HL-60 (cell line): Measurements from ENCODE around the gene SOD1.
"Not testable (repeated sequence)": the region's sequence is repeated elsewhere in the genome, so short reads cannot be mapped to it uniquely, and the experiment has no call there.

Source experiments
- DNase-seq, 2 experiments: peaks; one replicate each; pipeline ENCODE4 v3.0.0-alpha.2; 2010 to 2020; ENCODE audit warnings: low read depth in 1 of 2, low spot score in 1 of 2
- H3K27ac ChIP-seq: fragments of 250-450 bp; sonication (Bioruptor Pico); replicated peaks from 2 replicates; pipeline ENCODE4 v1.5.1; 2020; ENCODE audit warnings: mild to moderate bottlenecking, moderate library complexity
- H3K27me3 ChIP-seq: fragments of 250-450 bp; sonication (Bioruptor Pico); 2 replicates; pipeline ENCODE4 v1.5.1; 2021; ENCODE audit warnings: mild to moderate bottlenecking, moderate library complexity; ENCODE audit not compliant: insufficient read depth, poor library complexity, severe bottlenecking
- H3K4me3 ChIP-seq: replicated peaks from 2 replicates; pipeline ENCODE4 v1.5.1; 2011; ENCODE audit warnings: mild to moderate bottlenecking, control low read depth, low read length; ENCODE audit not compliant: insufficient read depth
- GABPA ChIP-seq: IDR thresholded peaks from 2 replicates; pipeline ENCODE4 v1.6.1; 2012; ENCODE audit warnings: low read depth
- POLR2AphosphoS5 ChIP-seq: IDR thresholded peaks from 2 replicates; pipeline ENCODE4 v1.6.1; 2012; ENCODE audit warnings: low read depth
- REST ChIP-seq: IDR thresholded peaks from 2 replicates; pipeline ENCODE4 v1.6.1; 2012; ENCODE audit warnings: low read depth; ENCODE audit not compliant: insufficient replicate concordance
- SPI1 ChIP-seq: IDR thresholded peaks from 2 replicates; pipeline ENCODE4 v1.6.1; 2012; ENCODE audit warnings: low read depth, mild to moderate bottlenecking, borderline replicate concordance
- TF ChIP-seq, protein P1 (sequence below): IDR thresholded peaks from one replicate; pipeline ENCODE4 v1.5.1; 2011; ENCODE audit warnings: low read length, control low read depth, inconsistent platforms; ENCODE audit not compliant: insufficient read depth

The SOD1 gene

DNA sequence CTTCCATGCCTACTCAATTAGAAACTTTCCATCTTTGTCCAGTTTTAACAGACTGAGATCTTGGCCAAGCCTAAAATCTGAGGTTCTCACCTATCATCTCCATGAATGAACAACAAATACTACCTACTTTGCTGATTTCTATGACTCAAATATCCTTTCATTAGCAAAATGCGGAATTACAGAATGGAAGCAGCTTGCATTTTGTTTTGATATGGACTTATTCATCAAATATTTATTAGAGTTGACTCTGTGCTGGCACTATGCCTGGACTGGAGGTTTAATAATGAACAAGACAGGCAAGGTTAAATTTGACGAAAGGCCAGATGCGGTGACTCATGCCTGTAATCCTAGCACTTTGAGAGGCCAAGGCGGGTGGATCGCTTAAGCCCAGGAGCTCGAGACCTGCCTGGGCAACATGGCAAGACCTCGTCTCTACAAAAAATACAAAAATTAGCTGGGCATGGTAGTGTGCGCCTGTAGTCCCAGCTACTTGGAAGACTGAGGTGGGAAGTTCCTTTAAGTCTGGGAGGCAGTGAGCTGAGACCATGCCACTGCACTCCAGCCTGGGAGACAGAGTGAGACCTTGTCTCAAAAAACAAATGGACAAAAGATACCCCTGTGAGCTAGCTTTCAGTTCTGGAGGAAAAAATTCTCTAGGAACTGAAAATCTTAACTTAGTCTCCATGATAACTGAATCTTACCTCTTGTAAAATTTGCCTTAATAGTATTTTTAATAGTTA, 29.4 kb upstream of the SOD1 start:
- Histone ChIP-seq H3K27me3 (no peaks in the 10 kb centered on the region), H3K27ac (no peak overlapping the region), H3K4me3 (no peak overlapping the region)
- no peak for DNase-seq
- TF ChIP-seq, protein P1, sequence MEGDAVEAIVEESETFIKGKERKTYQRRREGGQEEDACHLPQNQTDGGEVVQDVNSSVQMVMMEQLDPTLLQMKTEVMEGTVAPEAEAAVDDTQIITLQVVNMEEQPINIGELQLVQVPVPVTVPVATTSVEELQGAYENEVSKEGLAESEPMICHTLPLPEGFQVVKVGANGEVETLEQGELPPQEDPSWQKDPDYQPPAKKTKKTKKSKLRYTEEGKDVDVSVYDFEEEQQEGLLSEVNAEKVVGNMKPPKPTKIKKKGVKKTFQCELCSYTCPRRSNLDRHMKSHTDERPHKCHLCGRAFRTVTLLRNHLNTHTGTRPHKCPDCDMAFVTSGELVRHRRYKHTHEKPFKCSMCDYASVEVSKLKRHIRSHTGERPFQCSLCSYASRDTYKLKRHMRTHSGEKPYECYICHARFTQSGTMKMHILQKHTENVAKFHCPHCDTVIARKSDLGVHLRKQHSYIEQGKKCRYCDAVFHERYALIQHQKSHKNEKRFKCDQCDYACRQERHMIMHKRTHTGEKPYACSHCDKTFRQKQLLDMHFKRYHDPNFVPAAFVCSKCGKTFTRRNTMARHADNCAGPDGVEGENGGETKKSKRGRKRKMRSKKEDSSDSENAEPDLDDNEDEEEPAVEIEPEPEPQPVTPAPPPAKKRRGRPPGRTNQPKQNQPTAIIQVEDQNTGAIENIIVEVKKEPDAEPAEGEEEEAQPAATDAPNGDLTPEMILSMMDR = no peak

GRCh38 chr21:31631881-31632280, 27.6 kb upstream of the SOD1 start:
- H3K4me3 ChIP-seq, H3K27ac ChIP-seq, H3K27me3 ChIP-seq, DNase-seq: not testable (repeated sequence)

DNA sequence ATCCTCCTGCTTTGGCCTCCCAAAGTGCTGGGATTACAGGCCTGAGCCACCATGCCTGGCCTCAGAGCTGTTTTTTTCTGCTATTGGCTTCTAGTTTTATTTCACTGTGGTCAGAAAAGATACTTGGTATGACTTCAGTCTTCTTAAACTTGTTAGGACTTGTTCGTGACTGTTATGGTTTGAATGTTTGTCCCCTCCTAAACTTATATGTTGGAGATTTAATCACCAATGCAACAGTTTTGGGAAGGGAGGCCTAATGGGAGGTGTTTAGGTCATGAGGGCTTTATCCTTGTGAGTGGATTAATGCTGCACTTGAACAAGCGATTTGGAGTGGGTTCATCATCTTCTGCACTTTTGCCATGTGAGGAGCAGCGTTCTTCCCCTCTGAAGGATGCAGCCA, 24.5 kb upstream of the SOD1 start:
- Histone ChIP-seq H3K27me3 (no peaks in the 10 kb centered on the region), H3K4me3 (no peak overlapping the region), H3K27ac (no peak overlapping the region)
- no peak for DNase-seq
- TF ChIP-seq GABPA = no peak
- no peak for TF ChIP-seq POLR2AphosphoS5
- TF ChIP-seq REST = no peak
- TF ChIP-seq, protein P1 = no peak
- no peak for TF ChIP-seq SPI1

- H3K27ac ChIP-seq = no peak overlapping the region
- DNase-seq = no peak
- no peak overlapping the region for H3K4me3 ChIP-seq
- TF ChIP-seq POLR2AphosphoS5 = no peak
- H3K27me3 ChIP-seq = no peaks in the 10 kb centered on the region
Observed at GRCh38 chr21:31636874-31637273, 22.6 kb upstream of the SOD1 start.

DNA sequence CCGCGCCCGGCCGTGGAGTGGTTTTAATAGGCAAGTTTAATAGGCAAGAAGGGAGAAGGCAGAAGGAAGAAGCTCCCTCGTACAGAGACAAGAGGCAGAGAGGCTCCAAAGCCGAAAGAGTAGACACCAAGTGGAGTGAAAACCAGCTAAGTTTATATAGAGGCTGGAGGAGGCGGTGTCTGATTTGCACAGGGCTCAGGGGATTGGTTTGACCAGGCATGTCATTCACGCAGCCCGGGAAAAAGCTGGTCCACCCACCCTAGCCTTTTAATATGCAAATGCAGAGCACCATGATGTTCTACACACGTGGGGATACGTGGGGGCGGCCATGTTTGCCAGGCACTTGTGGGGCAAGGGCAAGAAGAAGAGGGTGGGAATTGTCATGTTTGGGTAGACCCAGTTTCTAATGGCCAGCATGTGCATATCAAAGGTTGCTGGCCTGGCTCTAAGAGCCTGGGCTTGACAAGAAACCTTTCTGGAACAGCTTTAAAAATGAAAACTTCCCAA, 18.0 kb upstream of the SOD1 start:
- TF ChIP-seq POLR2AphosphoS5 = no peak
- TF ChIP-seq, protein P1 = no peak
- TF ChIP-seq REST = no peak
- TF ChIP-seq SPI1 = no peak
- TF ChIP-seq GABPA = no peak
- H3K27ac ChIP-seq = no peak overlapping the region
- H3K4me3 ChIP-seq = no peak overlapping the region
- DNase-seq = no peak
- no peaks in the 10 kb centered on the region for H3K27me3 ChIP-seq
